K562 (cell line): ENCODE results near the gene ANKRD10. TPM values are rescaled to one million over a fixed set of nuclear protein-coding genes. Genes with fewer than 3 reads are reported as not detected.
"Not testable (repeated sequence)": the region's sequence is repeated elsewhere in the genome, so short reads cannot be mapped to it uniquely, and the experiment has no call there.

Experiments used
- ATF7 ChIP-seq: fragments of 450-650 bp; IDR thresholded peaks from 2 replicates; pipeline ENCODE4 v1.7.1; 2014; ENCODE audit warnings: mild to moderate bottlenecking, moderate library complexity
- BHLHE40 ChIP-seq: IDR thresholded peaks from 2 replicates; pipeline ENCODE4 v1.6.1; 2011; ENCODE audit warnings: low read length, improper control_type of control experiment
- CEBPG ChIP-seq, 3 experiments: fragments of 200-800 bp in 1 of 3; sonication (Bioruptor generic) in 1 of 3; sonication (generic) in 1 of 3; formaldehyde crosslinking in 1 of 3; IDR thresholded peaks in 2 of 3; conservative IDR thresholded peaks in 1 of 3; 2 replicates each; pipeline versions ENCODE4 v1.6.1 to v1.8.0; 2016 to 2022; ENCODE audit warnings: missing compliant biosample characterization in 2 of 3, missing genetic modification characterization in 2 of 3, mild to moderate bottlenecking in 1 of 3, missing genetic modification reagents in 1 of 3
- E2F6 ChIP-seq, 2 experiments: IDR thresholded peaks; 2 replicates each; pipeline ENCODE4 v1.6.1; 2011; ENCODE audit warnings: borderline replicate concordance in 1 of 2, control low read depth in 1 of 2, low read depth in 1 of 2, low read length in 1 of 2, mild to moderate bottlenecking in 1 of 2, mixed read lengths in 1 of 2, moderate library complexity in 1 of 2; ENCODE audit not compliant: insufficient read depth in 1 of 2, insufficient read length in 1 of 2, poor library complexity in 1 of 2, severe bottlenecking in 1 of 2; ENCODE audit errors: extremely low read depth in 1 of 2
- EP400 ChIP-seq: fragments of 450-650 bp; IDR thresholded peaks from 2 replicates; pipeline ENCODE4 v1.6.1; 2017; ENCODE audit warnings: antibody characterized with exemption, mild to moderate bottlenecking, moderate library complexity
- JUNB ChIP-seq: fragments of 450-650 bp; formaldehyde crosslinking; conservative IDR thresholded peaks from 2 replicates; pipeline ENCODE4 v1.4.0; 2020; ENCODE audit warnings: mild to moderate bottlenecking
- L3MBTL2 ChIP-seq: fragments of 450-650 bp; IDR thresholded peaks from 2 replicates; pipeline ENCODE4 v1.6.1; 2016; ENCODE audit warnings: mild to moderate bottlenecking, moderate library complexity
- LEF1 ChIP-seq: fragments of 450-650 bp; IDR thresholded peaks from 2 replicates; pipeline ENCODE4 v1.6.1; 2016; ENCODE audit warnings: mild to moderate bottlenecking
- MYNN ChIP-seq, 2 experiments: sonication (generic); formaldehyde crosslinking in 1 of 2; IDR thresholded peaks; 2 replicates each; pipeline versions ENCODE4 v1.5.0 to v1.6.1; 2016 to 2020; ENCODE audit warnings: antibody characterized with exemption in 1 of 2, missing genetic modification reagents in 1 of 2
- NR2C2 ChIP-seq, 2 experiments: fragments of 200-800 bp in 1 of 2; sonication (Bioruptor generic) in 1 of 2; sonication (generic) in 1 of 2; formaldehyde crosslinking in 1 of 2; IDR thresholded peaks; 2 replicates each; pipeline versions ENCODE4 v1.6.1 to v1.8.0; 2016 to 2022; ENCODE audit warnings: mild to moderate bottlenecking in 1 of 2, missing compliant biosample characterization in 1 of 2, missing genetic modification characterization in 1 of 2, missing genetic modification reagents in 1 of 2
- RNF2 ChIP-seq: sonication (generic); IDR thresholded peaks from 2 replicates; pipeline ENCODE4 v1.6.1; 2016
- SOX6 ChIP-seq: fragments of 450-650 bp; IDR thresholded peaks from 2 replicates; pipeline ENCODE4 v1.6.1; 2014; ENCODE audit warnings: mild to moderate bottlenecking
- TAF1 ChIP-seq: IDR thresholded peaks from 2 replicates; pipeline ENCODE4 v1.6.1; 2011; ENCODE audit warnings: mild to moderate bottlenecking, low read length, moderate library complexity; ENCODE audit not compliant: insufficient read depth, control insufficient read depth, severe bottlenecking; ENCODE audit errors: extremely low read depth
- TFE3 ChIP-seq: fragments of 450-650 bp; formaldehyde crosslinking; IDR thresholded peaks from 2 replicates; pipeline ENCODE4 v1.4.0; 2020; ENCODE audit warnings: mild to moderate bottlenecking, mixed read lengths
- TOE1 ChIP-seq, 2 experiments: fragments of 450-650 bp in 1 of 2; sonication (generic) in 1 of 2; formaldehyde crosslinking in 1 of 2; IDR thresholded peaks; 2 replicates each; pipeline versions ENCODE4 v1.7.1 to v1.8.0; 2016 to 2022; ENCODE audit warnings: borderline replicate concordance in 2 of 2, mild to moderate bottlenecking in 2 of 2, antibody characterized with exemption in 1 of 2, inconsistent platforms in 1 of 2, low read depth in 1 of 2, missing genetic modification reagents in 1 of 2, moderate library complexity in 1 of 2
- TRIM24 ChIP-seq, 2 experiments: fragments of 450-650 bp; IDR thresholded peaks; 2 replicates each; pipeline ENCODE4 v1.6.1; 2016
- ZNF592 ChIP-seq: fragments of 450-650 bp; IDR thresholded peaks from 2 replicates; pipeline ENCODE4 v1.6.1; 2017; ENCODE audit warnings: antibody characterized with exemption, mild to moderate bottlenecking
- polyA plus RNA-seq, 8 experiments: library from polyadenylated mRNA; depleted of rRNA in 4 of 8; stranded (reverse) in 5 of 8; unstranded in 3 of 8; fragments of >200 nt; fragmentation: Nextera tagmentation in 2 of 8; fragmentation: Illumina TruSeq in 1 of 8; extraction: Ambion mirVana in 2 of 8; extraction: Trizol in 1 of 8; gene quantifications; 2 replicates each; pipeline versions ENCODE4 v1.2.1 to v1.2.3, GENCODE V29; 2011 to 2014; ENCODE audit warnings: inconsistent platforms in 1 of 8, missing spikeins in 1 of 8
- total RNA-seq, 7 experiments: library from RNA; depleted of rRNA in 6 of 7; stranded (reverse); fragments of >200 nt in 6 of 7; fragmentation: Illumina TruSeq in 2 of 7; extraction: Trizol in 2 of 7; gene quantifications; 2 replicates each; pipeline versions ENCODE4 v1.2.1 to v1.2.3, GENCODE V29; 2011 to 2021; ENCODE audit warnings: low replicate concordance in 1 of 7
- TF ChIP-seq, protein P1 (sequence below): sonication (generic); formaldehyde crosslinking; IDR thresholded peaks from 2 replicates; pipeline ENCODE4 v1.5.0; 2020; ENCODE audit warnings: missing genetic modification reagents

The ANKRD10 gene
- total and polyA plus RNA-seq, 9 of the 15 experiments (the other 6 are each of a cell fraction or from before 2014, with no cell fraction given): 21.7 to 183 (median 45.0) TPM

- peak; percentile 73 for TF ChIP-seq CEBPG (CRISPR knock-in tag; IDR thresholded peaks at IDR 0.05)
- TF ChIP-seq CEBPG (tag; conservative IDR thresholded peaks at IDR 0.05 in 1 of 2, IDR thresholded peaks at IDR 0.05 in 1 of 2); MYNN (CRISPR knock-in tag; IDR thresholded peaks at IDR 0.05); NR2C2 (CRISPR knock-in tag; IDR thresholded peaks at IDR 0.05); TOE1 (CRISPR knock-in tag; IDR thresholded peaks at IDR 0.05; ENCODE audit: borderline replicate concordance, low read depth): not testable (repeated sequence)
- TF ChIP-seq, protein P1, sequence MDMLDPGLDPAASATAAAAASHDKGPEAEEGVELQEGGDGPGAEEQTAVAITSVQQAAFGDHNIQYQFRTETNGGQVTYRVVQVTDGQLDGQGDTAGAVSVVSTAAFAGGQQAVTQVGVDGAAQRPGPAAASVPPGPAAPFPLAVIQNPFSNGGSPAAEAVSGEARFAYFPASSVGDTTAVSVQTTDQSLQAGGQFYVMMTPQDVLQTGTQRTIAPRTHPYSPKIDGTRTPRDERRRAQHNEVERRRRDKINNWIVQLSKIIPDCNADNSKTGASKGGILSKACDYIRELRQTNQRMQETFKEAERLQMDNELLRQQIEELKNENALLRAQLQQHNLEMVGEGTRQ (CRISPR knock-in tag): peak; percentile 50; the same call in 1 of the 2 replicates
- 0 out of 2 replicates have a peak, but pooled peaks have one; percentile 50 for TF ChIP-seq MYNN (IDR thresholded peaks at IDR 0.05)
- TF ChIP-seq NR2C2 (tag; IDR thresholded peaks at IDR 0.05): peak; percentile 31; the same call in 1 of the 2 replicates
- 0 out of 2 replicates have a peak, but pooled peaks have one; percentile 17 for TF ChIP-seq RNF2
- peak; percentile 21 for TF ChIP-seq TAF1
- peak; percentile 47; the same call in 1 of the 2 replicates for TF ChIP-seq SOX6
- TF ChIP-seq ATF7: peak; percentile 39; the same call in 1 of the 2 replicates
- peak; percentile 33 to 40; a peak in 1 of 4 replicates for TF ChIP-seq TRIM24 (IDR thresholded peaks at IDR 0.05)
- peak; percentile 31 for TF ChIP-seq TFE3 (CRISPR knock-in tag)
- peak; percentile 82 for TF ChIP-seq LEF1
- 0 out of 2 replicates have a peak, but pooled peaks have one; percentile 56 for TF ChIP-seq JUNB
- TF ChIP-seq TOE1 (IDR thresholded peaks at IDR 0.05; ENCODE audit: borderline replicate concordance): peak; percentile 77
- TF ChIP-seq BHLHE40: peak; percentile 96
- peak in 1 of 2 experiments; percentile 37 for TF ChIP-seq E2F6 (IDR thresholded peaks at IDR 0.05; ENCODE audit: borderline replicate concordance in 1 of 2, extremely low read depth in 1 of 2, insufficient read depth in 1 of 2, insufficient read length in 1 of 2, low read depth in 1 of 2, low read length in 1 of 2, poor library complexity in 1 of 2, severe bottlenecking in 1 of 2)
- peak; percentile 71 for TF ChIP-seq ZNF592
- peak; percentile 48; the same call in 1 of the 2 replicates for TF ChIP-seq L3MBTL2
- 0 out of 2 replicates have a peak, but pooled peaks have one; percentile 30 for TF ChIP-seq EP400
Measured at GRCh38 chr13:110955072-110955503, 40.2 kb upstream of the ANKRD10 start (continued).
